ENCODE data around the gene CYGB.
A peak's percentile ranks its signal among the peaks of the same experiment; 100 is the strongest.
"Not testable (repeated sequence)": the region's sequence is repeated elsewhere in the genome, so short reads cannot be mapped to it uniquely, and the experiment has no call there.

CYGB gene

GRCh38 chr17:76535788-76536510 is 1.6 kb downstream of the CYGB start:
- no peak for DNase-seq

GRCh38 chr17:76534831-76535732 is 2.4 kb downstream of the CYGB start:
- no peak for DNase-seq

- not testable (repeated sequence) for DNase-seq
Measured at GRCh38 chr17:76533640-76534359, 3.7 kb downstream of the CYGB start.

GRCh38 chr17:76532072-76532651 is 5.3 kb downstream of the CYGB start:
- no peak for DNase-seq

GRCh38 chr17:76531486-76532038 is 5.9 kb downstream of the CYGB start:
- no peak for DNase-seq

GRCh38 chr17:76530811-76531485 is 6.6 kb downstream of the CYGB start:
- no peak for DNase-seq

- no peak for DNase-seq
Measured at GRCh38 chr17:76530095-76530723, 7.3 kb downstream of the CYGB start.

GRCh38 chr17:76529224-76530094 is 8.1 kb downstream of the CYGB start:
- no peak for DNase-seq

- DNase-seq, result no peak
Measured at GRCh38 chr17:76528528-76529223, 8.8 kb downstream of the CYGB start.

GRCh38 chr17:76528156-76528527 is 9.4 kb downstream of the CYGB start:
- DNase-seq, result no peak

- DNase-seq, result peak; percentile 44
Measured at GRCh38 chr17:76527430-76528111, 9.9 kb downstream of the CYGB start.

GRCh38 chr17:76527016-76527415 is 10.5 kb downstream of the CYGB start:
- DNase-seq, result not testable (repeated sequence)

- DNase-seq, result not testable (repeated sequence)
Measured at GRCh38 chr17:76525513-76525833, 12.0 kb downstream of the CYGB start.

- DNase-seq, result no peak
Measured at GRCh38 chr17:76524598-76525512, 12.7 kb downstream of the CYGB start.

- DNase-seq, result peak; percentile 82
Measured at GRCh38 chr17:76523084-76524037, 14.1 kb downstream of the CYGB start.

- DNase-seq, result not testable (repeated sequence)
Measured at GRCh38 chr17:76521683-76522082, 15.8 kb downstream of the CYGB start.

GRCh38 chr17:76521262-76521661 is 16.2 kb downstream of the CYGB start:
- no peak for DNase-seq
